Astrocyte of the spinal cord (primary cell): ENCODE data around the gene JMJD4.

Experiments used
- DNase-seq: peaks from one replicate; pipeline ENCODE4 v3.0.0; 2011; ENCODE audit warnings: low read depth, low spot score
- H3K4me3 ChIP-seq: 2 replicates; pipeline ENCODE4 v1.5.1; 2011; ENCODE audit warnings: low read depth, mild to moderate bottlenecking, low read length, moderate library complexity
- in situ Hi-C: cut with HindIII; loops from 2 replicates; pipeline ENCODE4 v1.10.0; 2017; ENCODE audit warnings: low sequenced_read_pairs
- TF ChIP-seq, protein P1 (sequence below): IDR thresholded peaks from 2 replicates; pipeline ENCODE4 v1.5.1; 2012; ENCODE audit warnings: low read depth, mild to moderate bottlenecking, low read length, inconsistent platforms

Gene JMJD4

DNA sequence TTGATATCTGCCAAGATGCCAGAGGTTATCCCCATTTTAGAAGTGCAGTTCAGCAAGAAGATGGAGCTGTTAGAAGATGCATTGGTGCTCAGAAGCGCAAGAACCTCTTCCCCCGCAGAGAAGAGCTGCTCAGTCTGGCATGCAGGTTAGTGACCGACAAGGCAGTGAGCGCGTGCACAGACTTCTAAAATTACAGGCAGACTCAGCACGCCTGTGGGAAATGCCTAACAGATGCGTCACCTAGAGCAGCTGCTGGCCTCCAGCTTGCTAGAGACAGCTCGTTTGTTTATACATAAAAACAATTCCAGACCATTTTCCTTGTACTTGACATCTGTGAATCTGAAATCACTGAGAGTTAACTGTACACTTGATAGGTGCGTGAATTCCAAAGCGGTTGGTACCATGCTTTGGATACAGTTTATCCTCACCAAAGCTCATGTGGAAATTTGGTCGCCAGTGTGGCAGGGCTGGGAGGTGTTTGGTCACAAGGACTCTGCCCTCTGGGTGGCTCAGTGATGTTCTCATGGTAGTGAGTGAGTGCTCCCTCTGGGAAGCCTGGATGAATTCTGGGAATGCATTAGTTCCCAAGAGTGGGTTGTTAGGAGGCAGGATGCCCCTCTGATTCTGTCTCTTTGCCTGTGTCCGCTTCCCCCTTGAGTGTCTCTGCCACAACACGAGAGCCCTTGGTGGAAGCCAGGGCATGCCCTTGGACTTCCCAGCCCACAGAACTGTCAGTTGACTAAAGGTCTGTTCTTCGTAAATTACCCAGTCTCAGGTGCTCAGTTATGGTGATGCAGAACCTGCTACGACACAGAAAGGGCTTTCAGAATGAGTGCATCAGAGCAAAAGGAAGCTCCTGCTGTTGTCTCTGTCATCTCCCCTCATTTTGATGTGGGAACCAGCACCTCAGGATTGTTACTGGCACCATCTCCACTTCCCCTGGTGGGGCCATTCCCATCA, 24.5 kb upstream of the JMJD4 start:
- TF ChIP-seq, protein P1, sequence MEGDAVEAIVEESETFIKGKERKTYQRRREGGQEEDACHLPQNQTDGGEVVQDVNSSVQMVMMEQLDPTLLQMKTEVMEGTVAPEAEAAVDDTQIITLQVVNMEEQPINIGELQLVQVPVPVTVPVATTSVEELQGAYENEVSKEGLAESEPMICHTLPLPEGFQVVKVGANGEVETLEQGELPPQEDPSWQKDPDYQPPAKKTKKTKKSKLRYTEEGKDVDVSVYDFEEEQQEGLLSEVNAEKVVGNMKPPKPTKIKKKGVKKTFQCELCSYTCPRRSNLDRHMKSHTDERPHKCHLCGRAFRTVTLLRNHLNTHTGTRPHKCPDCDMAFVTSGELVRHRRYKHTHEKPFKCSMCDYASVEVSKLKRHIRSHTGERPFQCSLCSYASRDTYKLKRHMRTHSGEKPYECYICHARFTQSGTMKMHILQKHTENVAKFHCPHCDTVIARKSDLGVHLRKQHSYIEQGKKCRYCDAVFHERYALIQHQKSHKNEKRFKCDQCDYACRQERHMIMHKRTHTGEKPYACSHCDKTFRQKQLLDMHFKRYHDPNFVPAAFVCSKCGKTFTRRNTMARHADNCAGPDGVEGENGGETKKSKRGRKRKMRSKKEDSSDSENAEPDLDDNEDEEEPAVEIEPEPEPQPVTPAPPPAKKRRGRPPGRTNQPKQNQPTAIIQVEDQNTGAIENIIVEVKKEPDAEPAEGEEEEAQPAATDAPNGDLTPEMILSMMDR = no peak
- H3K4me3 ChIP-seq = no peak overlapping the region
- in situ Hi-C loops = no loop called here
- DNase-seq = peak; percentile 98

DNA sequence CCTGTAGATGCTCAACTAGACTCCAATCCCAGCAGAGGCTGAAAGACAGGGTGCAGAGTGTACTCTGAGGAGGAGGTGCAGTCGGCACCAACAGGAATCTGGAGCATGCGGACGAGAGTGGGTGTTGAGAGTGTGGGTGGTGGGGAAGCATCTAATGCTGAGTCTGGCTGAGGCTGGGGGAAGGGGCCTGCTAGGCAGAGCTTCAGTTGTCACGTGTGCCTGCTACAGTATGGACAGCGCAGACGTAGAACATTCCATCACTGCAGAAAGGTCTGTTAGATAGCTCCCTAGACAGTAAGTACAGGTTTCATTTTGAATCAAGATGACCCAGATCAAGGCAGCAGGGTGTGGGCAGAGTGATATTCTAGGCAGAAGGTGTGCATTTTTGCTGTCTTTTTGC, 23.3 kb upstream of the JMJD4 start:
- TF ChIP-seq, protein P1 = no peak
- in situ Hi-C loops = no loop called here
- no peak overlapping the region for H3K4me3 ChIP-seq

DNA sequence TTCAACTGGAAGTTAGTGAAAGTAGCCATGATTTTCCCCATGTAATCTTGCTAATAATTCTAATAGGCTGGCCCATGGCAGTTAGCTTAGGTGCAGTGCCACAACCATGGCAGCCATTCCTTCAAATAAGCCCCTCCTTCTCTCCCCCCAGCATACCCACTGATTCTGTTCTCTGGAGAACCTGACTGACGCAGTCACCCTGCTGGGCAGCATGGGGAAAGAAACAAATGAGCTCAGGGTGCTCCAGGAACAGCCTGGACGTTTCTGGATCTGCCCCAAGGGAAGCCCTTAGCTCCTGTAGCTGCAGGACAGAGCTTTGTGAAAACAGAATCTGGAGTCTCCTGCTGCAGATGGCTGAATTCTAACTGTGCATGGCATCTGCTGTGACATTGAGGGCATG, 22.7 kb upstream of the JMJD4 start:
- in situ Hi-C loops = no loop called here
- TF ChIP-seq, protein P1 = no peak
- no peak overlapping the region for H3K4me3 ChIP-seq
- no peak for DNase-seq

More for the DNA sequence above, 23.3 kb upstream of the JMJD4 start:
- no peak for DNase-seq

DNA sequence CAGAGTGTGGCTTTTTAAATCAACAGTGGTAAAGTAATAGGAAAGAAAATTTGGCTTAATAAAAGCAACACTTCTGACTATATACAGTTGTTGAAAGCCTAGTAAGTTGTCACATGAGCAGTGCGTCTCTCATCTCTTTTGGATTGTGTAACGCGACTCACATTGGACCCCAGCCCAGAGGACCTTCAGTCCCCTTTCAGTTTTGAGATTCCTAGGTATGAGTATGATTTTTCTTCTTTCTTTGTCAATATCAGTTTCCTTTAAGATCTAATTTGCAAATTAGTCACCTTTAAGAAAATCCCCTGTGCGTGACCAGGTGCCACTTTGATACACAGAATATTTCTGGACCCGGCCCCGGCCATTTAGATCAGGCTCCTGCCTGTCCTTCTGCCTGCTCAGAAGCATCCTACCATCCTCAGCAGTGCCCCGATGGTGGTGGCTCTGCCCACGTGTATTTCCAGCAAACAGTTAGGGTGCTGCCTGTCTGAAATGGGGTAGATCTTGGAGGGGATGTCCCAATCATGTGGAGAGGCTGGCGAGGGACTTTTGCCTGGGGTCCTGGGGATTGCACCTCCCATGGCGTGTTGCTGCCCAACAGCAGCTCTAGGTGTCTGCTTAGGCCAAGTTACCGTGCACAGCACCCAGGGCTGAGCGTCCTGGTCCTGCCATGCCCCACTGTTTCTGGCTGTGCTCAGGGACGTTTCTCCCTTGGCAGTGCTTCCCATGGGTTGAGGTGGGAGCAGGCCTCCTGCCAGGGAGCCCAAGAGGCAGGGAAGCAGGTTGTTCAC, 21.3 kb upstream of the JMJD4 start:
- no peak for DNase-seq
- no peak overlapping the region for H3K4me3 ChIP-seq
- TF ChIP-seq, protein P1 = no peak
- in situ Hi-C loops = no loop called here

DNA sequence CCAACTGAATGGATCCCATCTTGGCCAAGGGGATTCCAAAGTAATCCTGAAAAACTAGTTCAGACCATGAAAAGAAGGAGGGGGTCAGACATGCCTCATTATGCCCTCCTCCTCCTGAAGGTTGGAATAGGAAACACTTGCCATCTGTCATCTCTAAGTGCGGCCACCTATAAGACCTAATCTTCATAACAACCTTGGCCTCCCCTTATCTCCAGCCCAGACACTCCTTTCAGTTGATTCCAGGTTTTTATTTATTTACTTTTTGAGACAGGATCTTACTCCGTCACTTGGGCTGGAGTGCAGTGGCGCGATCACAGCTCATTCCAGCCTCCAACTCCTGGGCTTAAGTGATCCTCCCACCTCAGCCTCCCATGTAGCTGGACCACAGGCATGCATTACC, 19.9 kb upstream of the JMJD4 start:
- in situ Hi-C loops = no loop called here
- no peak for DNase-seq
- TF ChIP-seq, protein P1 = no peak
- no peak overlapping the region for H3K4me3 ChIP-seq

DNA sequence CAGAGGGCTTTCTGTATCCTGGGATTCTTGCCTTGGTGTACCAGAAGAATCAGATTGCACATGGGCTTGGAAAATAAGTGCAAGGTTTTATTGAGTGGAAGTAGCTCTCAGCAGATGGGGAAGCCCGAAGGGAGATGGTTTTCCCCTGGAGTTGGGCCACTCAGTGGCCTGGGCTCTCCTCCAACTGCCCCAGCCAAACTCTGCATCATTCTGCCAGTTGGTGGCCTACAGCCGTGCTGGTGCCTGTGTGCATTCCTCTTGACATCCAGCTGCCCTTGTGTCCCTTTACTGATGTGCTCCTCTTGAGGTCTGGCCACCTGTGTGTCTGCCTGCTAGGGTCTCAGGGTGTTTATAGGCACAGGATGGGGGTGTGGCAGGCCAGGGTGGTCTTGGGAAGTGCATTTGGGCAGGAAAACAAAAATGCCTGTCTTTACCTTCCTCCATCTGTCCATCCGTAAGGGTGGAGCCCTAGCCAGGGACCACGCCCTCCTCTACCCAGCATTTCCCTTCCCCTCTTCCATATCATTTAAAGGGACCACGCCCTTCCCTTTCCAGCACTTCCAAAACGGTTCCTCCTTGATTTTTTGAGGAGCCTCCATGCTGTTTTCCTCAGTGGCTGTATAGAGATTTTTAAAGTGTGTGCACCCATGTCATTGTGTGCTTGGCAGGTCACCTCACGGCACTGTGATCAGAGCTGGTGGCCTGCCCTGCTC, 19.1 kb upstream of the JMJD4 start:
- peak; percentile 53 for DNase-seq
- TF ChIP-seq, protein P1 = no peak
- in situ Hi-C loops = no loop called here
- no peak overlapping the region for H3K4me3 ChIP-seq
